ENCODE measurements around the gene USP47.

USP47 gene

DNA sequence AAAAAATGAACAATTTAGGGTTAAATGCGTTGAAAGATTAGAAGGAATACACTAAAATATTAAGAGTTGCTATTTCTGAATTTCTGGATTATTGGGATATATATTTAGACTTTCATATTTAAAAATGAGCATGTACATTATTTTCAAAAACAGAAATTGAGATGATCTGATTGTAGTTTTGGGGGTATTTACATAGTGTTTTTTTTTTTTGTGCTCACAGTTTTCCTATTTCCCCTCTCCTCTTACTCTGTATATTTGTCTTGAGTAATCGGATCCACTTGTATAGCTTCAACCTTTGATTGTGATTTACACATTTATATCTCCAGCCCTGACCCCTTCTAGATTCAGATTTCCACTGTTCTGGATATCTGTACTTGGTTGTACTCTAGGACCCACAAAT lies 5.3 kb downstream of the USP47 start (continued):
- TF ChIP-seq, protein P1, sequence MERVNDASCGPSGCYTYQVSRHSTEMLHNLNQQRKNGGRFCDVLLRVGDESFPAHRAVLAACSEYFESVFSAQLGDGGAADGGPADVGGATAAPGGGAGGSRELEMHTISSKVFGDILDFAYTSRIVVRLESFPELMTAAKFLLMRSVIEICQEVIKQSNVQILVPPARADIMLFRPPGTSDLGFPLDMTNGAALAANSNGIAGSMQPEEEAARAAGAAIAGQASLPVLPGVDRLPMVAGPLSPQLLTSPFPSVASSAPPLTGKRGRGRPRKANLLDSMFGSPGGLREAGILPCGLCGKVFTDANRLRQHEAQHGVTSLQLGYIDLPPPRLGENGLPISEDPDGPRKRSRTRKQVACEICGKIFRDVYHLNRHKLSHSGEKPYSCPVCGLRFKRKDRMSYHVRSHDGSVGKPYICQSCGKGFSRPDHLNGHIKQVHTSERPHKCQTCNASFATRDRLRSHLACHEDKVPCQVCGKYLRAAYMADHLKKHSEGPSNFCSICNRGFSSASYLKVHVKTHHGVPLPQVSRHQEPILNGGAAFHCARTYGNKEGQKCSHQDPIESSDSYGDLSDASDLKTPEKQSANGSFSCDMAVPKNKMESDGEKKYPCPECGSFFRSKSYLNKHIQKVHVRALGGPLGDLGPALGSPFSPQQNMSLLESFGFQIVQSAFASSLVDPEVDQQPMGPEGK (CRISPR knock-in tag; IDR thresholded peaks at IDR 0.05; ENCODE audit: borderline replicate concordance): no peak

DNA sequence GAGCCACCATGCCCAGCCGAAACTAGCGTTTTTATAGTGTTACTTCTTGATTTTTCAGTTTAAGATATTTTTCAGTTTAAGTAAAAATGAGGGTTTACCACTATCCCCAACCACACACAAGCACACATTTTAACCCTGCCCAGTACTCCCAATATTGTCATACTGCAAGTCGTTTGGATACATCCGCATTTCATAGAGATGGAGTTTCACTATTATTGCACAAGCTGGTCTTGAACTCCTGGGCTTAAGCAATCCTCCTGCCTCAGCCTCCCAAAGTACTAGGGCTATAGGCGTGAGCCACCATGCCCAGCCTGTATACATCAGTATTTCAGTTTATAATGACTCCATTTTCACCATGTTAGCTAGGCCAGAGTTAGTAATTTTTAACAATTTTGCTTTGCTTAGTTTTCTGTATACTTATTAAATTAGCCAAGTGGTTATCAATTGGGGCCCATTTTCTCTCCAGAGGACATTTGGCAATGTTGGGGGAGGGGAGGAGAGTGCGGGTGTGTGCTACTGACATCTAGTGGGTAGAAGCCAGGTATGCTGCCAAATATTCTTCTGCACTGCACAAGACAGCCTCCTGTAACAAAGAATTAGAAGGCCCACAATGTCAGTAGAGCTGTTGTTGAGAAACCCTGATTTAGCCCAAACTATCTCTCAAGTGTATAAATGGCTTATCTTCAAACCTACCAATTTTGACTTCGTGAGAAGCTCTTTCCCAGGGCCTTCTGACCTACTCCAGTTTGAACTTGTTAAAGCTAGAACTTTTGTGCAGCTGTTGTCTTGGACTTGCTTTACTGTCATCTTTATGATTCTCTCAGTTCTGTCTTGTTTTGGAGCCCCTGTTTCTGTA lies 7.3 kb downstream of the USP47 start:
- TF ChIP-seq, protein P2, sequence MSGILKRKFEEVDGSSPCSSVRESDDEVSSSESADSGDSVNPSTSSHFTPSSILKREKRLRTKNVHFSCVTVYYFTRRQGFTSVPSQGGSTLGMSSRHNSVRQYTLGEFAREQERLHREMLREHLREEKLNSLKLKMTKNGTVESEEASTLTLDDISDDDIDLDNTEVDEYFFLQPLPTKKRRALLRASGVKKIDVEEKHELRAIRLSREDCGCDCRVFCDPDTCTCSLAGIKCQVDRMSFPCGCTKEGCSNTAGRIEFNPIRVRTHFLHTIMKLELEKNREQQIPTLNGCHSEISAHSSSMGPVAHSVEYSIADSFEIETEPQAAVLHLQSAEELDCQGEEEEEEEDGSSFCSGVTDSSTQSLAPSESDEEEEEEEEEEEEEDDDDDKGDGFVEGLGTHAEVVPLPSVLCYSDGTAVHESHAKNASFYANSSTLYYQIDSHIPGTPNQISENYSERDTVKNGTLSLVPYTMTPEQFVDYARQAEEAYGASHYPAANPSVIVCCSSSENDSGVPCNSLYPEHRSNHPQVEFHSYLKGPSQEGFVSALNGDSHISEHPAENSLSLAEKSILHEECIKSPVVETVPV (CRISPR knock-in tag; IDR thresholded peaks at IDR 0.05): no peak
- TF ChIP-seq PPARA (CRISPR knock-in tag; IDR thresholded peaks at IDR 0.05; ENCODE audit: borderline replicate concordance): no peak
- peak; percentile 88 for ATAC-seq

DNA sequence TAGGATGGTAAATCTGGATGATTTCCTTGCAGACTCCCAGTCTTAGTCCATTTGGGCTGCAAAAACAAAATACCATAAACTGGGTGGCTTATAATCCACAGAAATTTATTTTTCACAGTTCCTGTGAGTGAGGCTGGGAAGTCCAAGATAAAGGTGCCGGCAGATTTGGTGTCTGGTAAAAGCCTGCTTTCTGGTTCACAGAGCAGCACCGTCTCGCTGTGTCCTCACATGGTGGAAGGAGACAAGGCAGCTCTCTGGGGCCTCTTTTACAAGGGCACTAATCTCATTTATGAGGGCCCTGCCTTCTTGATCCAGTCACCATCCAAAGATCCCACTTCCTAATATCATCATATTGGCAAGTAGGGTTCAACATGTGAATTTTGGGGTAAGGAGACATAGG lies 8.9 kb downstream of the USP47 start:
- no peak for ATAC-seq
- TF ChIP-seq ZFP3 (CRISPR knock-in tag; IDR thresholded peaks at IDR 0.05) (no peak), ESRRG (CRISPR knock-in tag; IDR thresholded peaks at IDR 0.05) (no peak), ISL1 (CRISPR knock-in tag; IDR thresholded peaks at IDR 0.05) (no peak), ZNF70 (CRISPR knock-in tag; IDR thresholded peaks at IDR 0.05) (no peak), BACH2 (CRISPR knock-in tag; IDR thresholded peaks at IDR 0.05; ENCODE audit: borderline replicate concordance) (no peak), ZC3H10 (CRISPR knock-in tag; IDR thresholded peaks at IDR 0.05) (no peak), ZFP30 (CRISPR knock-in tag; IDR thresholded peaks at IDR 0.05) (no peak), TCF4 (CRISPR knock-in tag; IDR thresholded peaks at IDR 0.05; ENCODE audit: borderline replicate concordance) (no peak), TOX (CRISPR knock-in tag; IDR thresholded peaks at IDR 0.05; ENCODE audit: borderline replicate concordance) (no peak), SNAI2 (CRISPR knock-in tag; IDR thresholded peaks at IDR 0.05) (no peak), ARNTL (CRISPR knock-in tag; IDR thresholded peaks at IDR 0.05; ENCODE audit: borderline replicate concordance, low read depth) (no peak), ZNF565 (CRISPR knock-in tag; conservative IDR thresholded peaks at IDR 0.05; ENCODE audit: low read depth) (no peak)
- TF ChIP-seq, protein P3, sequence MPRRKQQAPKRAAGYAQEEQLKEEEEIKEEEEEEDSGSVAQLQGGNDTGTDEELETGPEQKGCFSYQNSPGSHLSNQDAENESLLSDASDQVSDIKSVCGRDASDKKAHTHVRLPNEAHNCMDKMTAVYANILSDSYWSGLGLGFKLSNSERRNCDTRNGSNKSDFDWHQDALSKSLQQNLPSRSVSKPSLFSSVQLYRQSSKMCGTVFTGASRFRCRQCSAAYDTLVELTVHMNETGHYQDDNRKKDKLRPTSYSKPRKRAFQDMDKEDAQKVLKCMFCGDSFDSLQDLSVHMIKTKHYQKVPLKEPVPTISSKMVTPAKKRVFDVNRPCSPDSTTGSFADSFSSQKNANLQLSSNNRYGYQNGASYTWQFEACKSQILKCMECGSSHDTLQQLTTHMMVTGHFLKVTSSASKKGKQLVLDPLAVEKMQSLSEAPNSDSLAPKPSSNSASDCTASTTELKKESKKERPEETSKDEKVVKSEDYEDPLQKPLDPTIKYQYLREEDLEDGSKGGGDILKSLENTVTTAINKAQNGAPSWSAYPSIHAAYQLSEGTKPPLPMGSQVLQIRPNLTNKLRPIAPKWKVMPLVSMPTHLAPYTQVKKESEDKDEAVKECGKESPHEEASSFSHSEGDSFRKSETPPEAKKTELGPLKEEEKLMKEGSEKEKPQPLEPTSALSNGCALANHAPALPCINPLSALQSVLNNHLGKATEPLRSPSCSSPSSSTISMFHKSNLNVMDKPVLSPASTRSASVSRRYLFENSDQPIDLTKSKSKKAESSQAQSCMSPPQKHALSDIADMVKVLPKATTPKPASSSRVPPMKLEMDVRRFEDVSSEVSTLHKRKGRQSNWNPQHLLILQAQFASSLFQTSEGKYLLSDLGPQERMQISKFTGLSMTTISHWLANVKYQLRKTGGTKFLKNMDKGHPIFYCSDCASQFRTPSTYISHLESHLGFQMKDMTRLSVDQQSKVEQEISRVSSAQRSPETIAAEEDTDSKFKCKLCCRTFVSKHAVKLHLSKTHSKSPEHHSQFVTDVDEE (CRISPR knock-in tag; IDR thresholded peaks at IDR 0.05): no peak
- TF ChIP-seq, protein P1 (CRISPR knock-in tag; IDR thresholded peaks at IDR 0.05; ENCODE audit: borderline replicate concordance): no peak
- TF ChIP-seq, protein P4, sequence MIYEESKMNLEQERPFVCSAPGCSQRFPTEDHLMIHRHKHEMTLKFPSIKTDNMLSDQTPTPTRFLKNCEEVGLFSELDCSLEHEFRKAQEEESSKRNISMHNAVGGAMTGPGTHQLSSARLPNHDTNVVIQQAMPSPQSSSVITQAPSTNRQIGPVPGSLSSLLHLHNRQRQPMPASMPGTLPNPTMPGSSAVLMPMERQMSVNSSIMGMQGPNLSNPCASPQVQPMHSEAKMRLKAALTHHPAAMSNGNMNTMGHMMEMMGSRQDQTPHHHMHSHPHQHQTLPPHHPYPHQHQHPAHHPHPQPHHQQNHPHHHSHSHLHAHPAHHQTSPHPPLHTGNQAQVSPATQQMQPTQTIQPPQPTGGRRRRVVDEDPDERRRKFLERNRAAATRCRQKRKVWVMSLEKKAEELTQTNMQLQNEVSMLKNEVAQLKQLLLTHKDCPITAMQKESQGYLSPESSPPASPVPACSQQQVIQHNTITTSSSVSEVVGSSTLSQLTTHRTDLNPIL (CRISPR knock-in tag; IDR thresholded peaks at IDR 0.05; ENCODE audit: low read depth): no peak
- TF ChIP-seq, protein P5, sequence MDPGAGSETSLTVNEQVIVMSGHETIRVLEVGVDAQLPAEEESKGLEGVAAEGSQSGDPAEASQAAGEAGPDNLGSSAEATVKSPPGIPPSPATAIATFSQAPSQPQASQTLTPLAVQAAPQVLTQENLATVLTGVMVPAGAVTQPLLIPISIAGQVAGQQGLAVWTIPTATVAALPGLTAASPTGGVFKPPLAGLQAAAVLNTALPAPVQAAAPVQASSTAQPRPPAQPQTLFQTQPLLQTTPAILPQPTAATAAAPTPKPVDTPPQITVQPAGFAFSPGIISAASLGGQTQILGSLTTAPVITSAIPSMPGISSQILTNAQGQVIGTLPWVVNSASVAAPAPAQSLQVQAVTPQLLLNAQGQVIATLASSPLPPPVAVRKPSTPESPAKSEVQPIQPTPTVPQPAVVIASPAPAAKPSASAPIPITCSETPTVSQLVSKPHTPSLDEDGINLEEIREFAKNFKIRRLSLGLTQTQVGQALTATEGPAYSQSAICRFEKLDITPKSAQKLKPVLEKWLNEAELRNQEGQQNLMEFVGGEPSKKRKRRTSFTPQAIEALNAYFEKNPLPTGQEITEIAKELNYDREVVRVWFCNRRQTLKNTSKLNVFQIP (CRISPR knock-in tag; IDR thresholded peaks at IDR 0.05; ENCODE audit: borderline replicate concordance, low read depth): no peak

Measured in SK-N-SH treated with all-trans-retinoic acid at 6 μM for 48 hours (cell line).